Mesenchymal stem cell (in vitro differentiated cells and primary cell): ENCODE results near the gene ADH1C.
A peak's percentile ranks its signal among the peaks of the same experiment; 100 is the strongest.

Experiments used
- DNase-seq: peaks from one replicate; pipeline ENCODE4 v3.0.0-alpha.2; 2013
- H2AFZ ChIP-seq: one replicate; pipeline ENCODE4 v1.6.1; 2013; ENCODE audit warnings: low read depth, mild to moderate bottlenecking, control low read depth, inconsistent platforms, low read length, moderate library complexity
- H2AK5ac ChIP-seq: 2 replicates; pipeline ENCODE4 v1.6.1; 2013; ENCODE audit warnings: low read length, moderate library complexity, mild to moderate bottlenecking, inconsistent platforms; ENCODE audit not compliant: severe bottlenecking
- H2BK120ac ChIP-seq: one replicate; pipeline ENCODE4 v1.6.1; 2013; ENCODE audit warnings: low read depth, mild to moderate bottlenecking, inconsistent platforms, low read length, moderate library complexity
- H2BK12ac ChIP-seq, 2 experiments: one replicate each; pipeline ENCODE4 v1.6.1; 2013; ENCODE audit warnings: inconsistent platforms in 2 of 2, low read length in 2 of 2, mild to moderate bottlenecking in 2 of 2, moderate library complexity in 2 of 2, control low read depth in 1 of 2
- H2BK15ac ChIP-seq: one replicate; pipeline ENCODE4 v1.6.1; 2013; ENCODE audit warnings: mild to moderate bottlenecking, low read depth, inconsistent platforms; ENCODE audit not compliant: poor library complexity, severe bottlenecking
- H2BK5ac ChIP-seq: 2 replicates; pipeline ENCODE4 v1.6.1; 2013; ENCODE audit warnings: low read depth, mild to moderate bottlenecking, low read length, control low read depth, inconsistent platforms; ENCODE audit not compliant: poor library complexity, severe bottlenecking
- H3K14ac ChIP-seq, 2 experiments: one replicate each; pipeline ENCODE4 v1.6.1; 2013; ENCODE audit warnings: inconsistent platforms in 2 of 2, low read length in 2 of 2, control low read depth in 1 of 2, mild to moderate bottlenecking in 1 of 2, moderate library complexity in 1 of 2
- H3K18ac ChIP-seq, 2 experiments: one replicate each; pipeline ENCODE4 v1.6.1; 2013; ENCODE audit warnings: inconsistent platforms in 2 of 2, low read length in 2 of 2, control low read depth in 1 of 2, low read depth in 1 of 2, mild to moderate bottlenecking in 1 of 2
- H3K23ac ChIP-seq, 2 experiments: one replicate each; pipeline ENCODE4 v1.6.1; 2013; ENCODE audit warnings: inconsistent platforms in 2 of 2, low read length in 2 of 2, mild to moderate bottlenecking in 2 of 2, moderate library complexity in 2 of 2, control low read depth in 1 of 2
- H3K27ac ChIP-seq: 2 replicates; pipeline ENCODE4 v1.5.1; 2013; ENCODE audit warnings: mild to moderate bottlenecking, moderate library complexity, low read length, control low read depth, inconsistent platforms; ENCODE audit not compliant: poor library complexity, severe bottlenecking
- H3K27me3 ChIP-seq, 2 experiments: 2 replicates each; pipeline versions ENCODE4 v1.6.1 to v1.7.0; 2013; ENCODE audit warnings: low read length in 2 of 2, mild to moderate bottlenecking in 2 of 2, moderate library complexity in 2 of 2, control low read depth in 1 of 2, inconsistent platforms in 1 of 2; ENCODE audit not compliant: control insufficient read depth in 1 of 2, insufficient read depth in 1 of 2
- H3K36me3 ChIP-seq, 2 experiments: 2 replicates each; pipeline versions ENCODE4 v1.6.1 to v1.7.0; 2013; ENCODE audit warnings: low read length in 2 of 2, control low read depth in 1 of 2, inconsistent platforms in 1 of 2, low read depth in 1 of 2, mild to moderate bottlenecking in 1 of 2; ENCODE audit not compliant: insufficient read depth in 2 of 2, control insufficient read depth in 1 of 2
- H3K4ac ChIP-seq, 2 experiments: one replicate each; pipeline ENCODE4 v1.6.1; 2013; ENCODE audit warnings: inconsistent platforms in 2 of 2, low read length in 2 of 2, mild to moderate bottlenecking in 2 of 2, moderate library complexity in 2 of 2, control low read depth in 1 of 2, low read depth in 1 of 2
- H3K4me1 ChIP-seq: 2 replicates; pipeline ENCODE4 v1.6.1; 2013; ENCODE audit warnings: low read depth, low read length, control low read depth; ENCODE audit not compliant: control insufficient read depth, insufficient read depth
- H3K4me2 ChIP-seq: 2 replicates; pipeline ENCODE4 v1.6.1; 2013; ENCODE audit warnings: low read length, mild to moderate bottlenecking, inconsistent platforms; ENCODE audit not compliant: poor library complexity, severe bottlenecking
- H3K4me3 ChIP-seq, 2 experiments: 2 replicates each; pipeline versions ENCODE4 v1.5.1 to v1.7.0; 2013; ENCODE audit warnings: low read length in 2 of 2, mild to moderate bottlenecking in 2 of 2, control low read depth in 1 of 2, low read depth in 1 of 2; ENCODE audit not compliant: insufficient read depth in 1 of 2
- H3K79me1 ChIP-seq: replicated peaks from 2 replicates; pipeline ENCODE4 v1.6.1; 2013; ENCODE audit warnings: mild to moderate bottlenecking, control low read depth, low read length, inconsistent platforms; ENCODE audit not compliant: poor library complexity, severe bottlenecking
- H3K9ac ChIP-seq: 2 replicates; pipeline ENCODE4 v1.7.0; 2013; ENCODE audit warnings: mild to moderate bottlenecking, low read length, moderate library complexity
- H3K9me3 ChIP-seq: 2 replicates; pipeline ENCODE4 v1.7.0; 2013; ENCODE audit warnings: mild to moderate bottlenecking, low read length; ENCODE audit not compliant: control insufficient read depth
- H4K8ac ChIP-seq: one replicate; pipeline ENCODE4 v1.6.1; 2013; ENCODE audit warnings: inconsistent platforms, mild to moderate bottlenecking, low read length, moderate library complexity
- H4K91ac ChIP-seq: one replicate; pipeline ENCODE4 v1.6.1; 2013; ENCODE audit warnings: mild to moderate bottlenecking, low read length, inconsistent platforms
- WGBS: methylation state at CpG from one replicate; pipeline ENCODE4 v1.1.7; 2013; ENCODE audit warnings: mixed read lengths; 5-methylcytosine and 5-hydroxymethylcytosine counted together

Gene ADH1C

GRCh38 chr4:99394896-99395295, 42.4 kb upstream of the ADH1C start:
- Histone ChIP-seq H3K4ac (no peak overlapping the region), H3K36me3 (no peaks in the 10 kb centered on the region), H3K79me1 (no peaks in the 10 kb centered on the region), H4K8ac (no peak overlapping the region), H3K27me3 (no peaks in the 10 kb centered on the region), H2BK120ac (no peak overlapping the region), H3K4me3 (no peak overlapping the region), H3K27ac (peak overlapping the region; percentile 15), H2BK12ac (no peak overlapping the region), H3K4me2 (no peak overlapping the region), H3K23ac (no peak overlapping the region), H3K18ac (no peak overlapping the region), H3K9me3 (peaks cover 10% of the 10 kb centered on the region), H3K9ac (peak overlapping the region; percentile 76), H3K4me1 (peaks cover 1% of the 10 kb centered on the region), H2BK5ac (no peak overlapping the region), H2AFZ (no peak overlapping the region), H2BK15ac (no peak overlapping the region), H4K91ac (no peak overlapping the region), H2AK5ac (no peak overlapping the region), H3K14ac (no peak overlapping the region)
- no peak for DNase-seq

GRCh38 chr4:99390055-99390454, 37.5 kb upstream of the ADH1C start:
- no peaks in the 10 kb centered on the region for H3K79me1 ChIP-seq
- WGBS: 94% methylated on average over 1 of the region's 1 CpG
- H3K27me3 ChIP-seq: no peaks in the 10 kb centered on the region
- no peaks in the 10 kb centered on the region for H3K4me1 ChIP-seq
- H2AFZ ChIP-seq: no peak overlapping the region
- no peak overlapping the region for H2BK5ac ChIP-seq
- H3K9me3 ChIP-seq: peaks cover 10% of the 10 kb centered on the region
- no peak for DNase-seq
- H3K18ac ChIP-seq: no peak overlapping the region
- no peak overlapping the region for H2BK120ac ChIP-seq
- peak overlapping the region; percentile 81 for H3K9ac ChIP-seq
- no peak overlapping the region for H3K27ac ChIP-seq
- no peak overlapping the region for H4K8ac ChIP-seq
- no peak overlapping the region for H3K14ac ChIP-seq
- no peak overlapping the region for H2BK12ac ChIP-seq
- no peak overlapping the region for H3K4ac ChIP-seq
- H3K4me2 ChIP-seq: no peak overlapping the region
- no peak overlapping the region for H3K4me3 ChIP-seq
- H2AK5ac ChIP-seq: no peak overlapping the region
- no peak overlapping the region for H3K23ac ChIP-seq
- no peak overlapping the region for H4K91ac ChIP-seq
- H3K36me3 ChIP-seq: no peaks in the 10 kb centered on the region
- H2BK15ac ChIP-seq: no peak overlapping the region

DNA sequence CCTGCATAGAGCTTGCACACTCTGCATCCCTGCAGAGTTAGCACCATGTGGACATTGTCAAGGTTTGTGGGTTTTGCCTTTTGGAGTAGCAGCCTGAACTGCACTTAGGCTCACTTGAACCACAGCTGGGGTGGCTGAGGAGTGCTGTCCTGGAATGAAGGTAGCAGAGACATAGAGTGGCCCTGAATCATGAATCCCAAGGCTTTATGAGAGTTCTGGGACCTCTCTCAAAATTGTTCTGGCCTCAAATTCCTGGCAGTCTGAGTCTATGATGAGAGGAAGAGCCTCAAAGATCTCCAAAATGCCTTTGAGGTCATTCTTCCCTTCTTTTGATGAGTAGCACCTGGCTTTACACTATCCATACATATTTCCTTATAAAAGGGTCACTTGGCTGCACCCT, 37.1 kb upstream of the ADH1C start:
- H3K4me3 ChIP-seq: no peak overlapping the region
- H4K8ac ChIP-seq: no peak overlapping the region
- H3K27me3 ChIP-seq: no peaks in the 10 kb centered on the region
- H3K14ac ChIP-seq: no peak overlapping the region
- H3K4ac ChIP-seq: no peak overlapping the region
- H3K18ac ChIP-seq: no peak overlapping the region
- H2AK5ac ChIP-seq: no peak overlapping the region
- H3K9ac ChIP-seq: peak overlapping the region; percentile 81
- no peak overlapping the region for H2AFZ ChIP-seq
- H4K91ac ChIP-seq: no peak overlapping the region
- no peak overlapping the region for H2BK5ac ChIP-seq
- H3K27ac ChIP-seq: peak overlapping the region; percentile 23
- no peak overlapping the region for H2BK120ac ChIP-seq
- no peak overlapping the region for H2BK15ac ChIP-seq
- no peak overlapping the region for H3K4me2 ChIP-seq
- peaks cover 10% of the 10 kb centered on the region for H3K9me3 ChIP-seq
- DNase-seq: no peak
- H3K36me3 ChIP-seq: no peaks in the 10 kb centered on the region
- no peak overlapping the region for H3K23ac ChIP-seq
- H3K79me1 ChIP-seq: no peaks in the 10 kb centered on the region
- no peaks in the 10 kb centered on the region for H3K4me1 ChIP-seq
- no peak overlapping the region for H2BK12ac ChIP-seq

DNA sequence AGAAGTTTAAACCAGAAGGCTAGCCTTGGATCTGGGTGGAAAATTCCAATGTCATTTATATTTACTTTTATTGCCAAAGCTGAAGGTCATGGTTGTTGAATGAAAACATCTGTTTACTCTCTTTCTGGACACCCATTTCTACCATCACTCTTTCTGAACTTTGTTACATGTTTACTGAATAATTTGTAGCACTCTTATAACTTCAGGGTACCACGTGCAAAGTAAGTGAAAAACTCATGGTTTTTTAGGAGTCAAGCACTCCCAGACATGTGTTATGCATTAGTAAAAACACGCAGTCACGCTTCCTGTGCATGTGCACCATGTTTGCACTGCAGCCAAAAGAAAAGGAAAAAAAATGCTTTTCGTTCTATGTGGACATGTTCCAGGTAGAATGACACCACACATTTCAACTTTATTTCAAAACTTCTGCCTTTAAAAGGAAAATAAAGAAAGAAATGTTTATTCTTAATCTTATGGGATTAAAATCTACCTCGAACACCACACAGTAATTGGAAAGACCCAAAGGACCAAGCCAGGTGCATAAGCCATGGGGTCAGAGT, 31.4 kb upstream of the ADH1C start:
- no peaks in the 10 kb centered on the region for H3K9me3 ChIP-seq

More for the DNA sequence above, 31.4 kb upstream of the ADH1C start:
- H3K4ac ChIP-seq: no peak overlapping the region
- no peak for DNase-seq
- no peak overlapping the region for H2BK15ac ChIP-seq
- no peak overlapping the region for H3K4me2 ChIP-seq
- no peaks in the 10 kb centered on the region for H3K36me3 ChIP-seq
- peak overlapping the region; percentile 92 for H3K9ac ChIP-seq
- H4K8ac ChIP-seq: no peak overlapping the region
- H3K27me3 ChIP-seq: no peaks in the 10 kb centered on the region
- no peaks in the 10 kb centered on the region for H3K79me1 ChIP-seq
- no peak overlapping the region for H3K14ac ChIP-seq
- H3K27ac ChIP-seq: no peak overlapping the region
- H2BK12ac ChIP-seq: no peak overlapping the region
- H3K4me1 ChIP-seq: no peaks in the 10 kb centered on the region
- no peak overlapping the region for H4K91ac ChIP-seq
- no peak overlapping the region for H2AFZ ChIP-seq
- no peak overlapping the region for H2BK120ac ChIP-seq
- H3K23ac ChIP-seq: no peak overlapping the region
- no peak overlapping the region for H2BK5ac ChIP-seq
- no peak overlapping the region for H2AK5ac ChIP-seq
- WGBS: 77% methylated on average over 3 of the region's 5 CpGs
- H3K4me3 ChIP-seq: no peak overlapping the region
- H3K18ac ChIP-seq: no peak overlapping the region
